Uterus (tissue), 4 donors: ENCODE data around the gene ITGB4. TPM values are rescaled to one million over a fixed set of nuclear protein-coding genes. Genes with fewer than 3 reads are reported as not detected.
"Not testable (repeated sequence)": the region's sequence is repeated elsewhere in the genome, so short reads cannot be mapped to it uniquely, and the experiment has no call there.

Experiments used
- DNase-seq, 2 donors: peaks; one replicate each; pipeline ENCODE4 v3.0.0-alpha.2; 2019 to 2020
- H3K27ac ChIP-seq, 2 donors: fragments of 200-600 bp; sonication (generic); 1 replicate in 1 of 2; 2 replicates in 1 of 2; pipeline ENCODE4 v1.5.1; 2016 to 2018
- H3K27me3 ChIP-seq, 2 donors: fragments of 200-600 bp; sonication (generic); one replicate each; pipeline ENCODE4 v1.5.1; 2018 to 2019; ENCODE audit warnings: control low read depth in 1 of 2
- H3K36me3 ChIP-seq, 2 donors: fragments of 200-600 bp; sonication (generic); one replicate each; pipeline ENCODE4 v1.5.1; 2019; ENCODE audit warnings: control low read depth in 1 of 2
- H3K4me1 ChIP-seq, 2 donors: fragments of 200-600 bp; sonication (generic); one replicate each; pipeline ENCODE4 v1.5.1; 2018 to 2019; ENCODE audit warnings: control low read depth in 1 of 2
- H3K4me3 ChIP-seq, 2 donors: fragments of 200-600 bp; sonication (generic); 1 replicate in 1 of 2; 2 replicates in 1 of 2; pipeline ENCODE4 v1.5.1; 2018 to 2019; ENCODE audit warnings: mild to moderate bottlenecking in 1 of 2
- H3K9me3 ChIP-seq, 2 donors: fragments of 200-600 bp; sonication (generic); one replicate each; pipeline ENCODE4 v1.5.1; 2019; ENCODE audit warnings: control low read depth in 1 of 2
- POLR2A ChIP-seq, 2 donors: fragments of 450-650 bp; IDR thresholded peaks; one replicate each; pipeline ENCODE4 v1.6.1; 2016; ENCODE audit warnings: antibody characterized with exemption in 2 of 2, mild to moderate bottlenecking in 1 of 2, moderate library complexity in 1 of 2
- intact Hi-C: fragments of 100-400 bp; cut with DNase I; formaldehyde crosslinking; loops from one replicate; pipeline ENCODE4 v1.15.1; 2023; ENCODE audit warnings: low total_unique reads
- total RNA-seq, 4 donors: library from RNA; depleted of rRNA in 3 of 4; stranded (reverse); fragments of >200 nt in 3 of 4; gene quantifications; one replicate each; pipeline versions ENCODE4 v1.1.0 to v1.2.4, GENCODE V29; 2014 to 2023
- TF ChIP-seq, protein P1 (sequence below), 4 experiments: fragments of 200-600 bp in 2 of 4; fragments of 450-650 bp in 2 of 4; sonication (generic) in 2 of 4; IDR thresholded peaks; one replicate each; pipeline ENCODE4 v1.5.1; 2016 to 2019; ENCODE audit warnings: antibody characterized with exemption in 4 of 4, mild to moderate bottlenecking in 2 of 4, moderate library complexity in 1 of 4
- donor health status: DM: yes; HTN: yes; CAD: no.

ITGB4 gene
- total RNA-seq, 4 donors from 2014 or later = 38.0 to 100 (median 62.3) TPM

DNA sequence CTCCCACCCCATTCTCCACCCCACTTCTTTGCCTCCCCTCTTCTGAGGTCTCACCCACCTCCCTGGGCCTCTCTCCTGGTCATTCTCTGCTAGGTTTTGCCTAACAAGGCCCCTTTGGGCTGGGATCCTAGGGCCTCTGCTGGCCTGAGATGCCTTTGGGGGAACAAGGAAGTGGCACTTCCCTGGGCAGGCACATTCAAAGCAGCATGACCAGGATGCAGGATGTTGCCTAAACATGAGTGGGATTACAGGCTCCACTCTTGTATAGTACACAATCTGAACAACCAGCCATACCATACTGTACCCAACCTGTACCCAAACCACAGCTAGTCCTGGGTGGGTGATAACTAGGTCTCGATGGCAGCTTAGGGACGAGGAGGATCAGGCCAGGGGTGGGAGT lies 34.7 kb downstream of the ITGB4 start:
- TF ChIP-seq POLR2A (IDR thresholded peaks at IDR 0.05) = no peak
- TF ChIP-seq, protein P1, sequence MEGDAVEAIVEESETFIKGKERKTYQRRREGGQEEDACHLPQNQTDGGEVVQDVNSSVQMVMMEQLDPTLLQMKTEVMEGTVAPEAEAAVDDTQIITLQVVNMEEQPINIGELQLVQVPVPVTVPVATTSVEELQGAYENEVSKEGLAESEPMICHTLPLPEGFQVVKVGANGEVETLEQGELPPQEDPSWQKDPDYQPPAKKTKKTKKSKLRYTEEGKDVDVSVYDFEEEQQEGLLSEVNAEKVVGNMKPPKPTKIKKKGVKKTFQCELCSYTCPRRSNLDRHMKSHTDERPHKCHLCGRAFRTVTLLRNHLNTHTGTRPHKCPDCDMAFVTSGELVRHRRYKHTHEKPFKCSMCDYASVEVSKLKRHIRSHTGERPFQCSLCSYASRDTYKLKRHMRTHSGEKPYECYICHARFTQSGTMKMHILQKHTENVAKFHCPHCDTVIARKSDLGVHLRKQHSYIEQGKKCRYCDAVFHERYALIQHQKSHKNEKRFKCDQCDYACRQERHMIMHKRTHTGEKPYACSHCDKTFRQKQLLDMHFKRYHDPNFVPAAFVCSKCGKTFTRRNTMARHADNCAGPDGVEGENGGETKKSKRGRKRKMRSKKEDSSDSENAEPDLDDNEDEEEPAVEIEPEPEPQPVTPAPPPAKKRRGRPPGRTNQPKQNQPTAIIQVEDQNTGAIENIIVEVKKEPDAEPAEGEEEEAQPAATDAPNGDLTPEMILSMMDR (IDR thresholded peaks at IDR 0.05) = no peak
- Histone ChIP-seq H3K4me1 (peaks cover 0 to 5% of the 10 kb centered on the region in 2 donors), H3K27me3 (no peaks in the 10 kb centered on the region), H3K9me3 (no peaks in the 10 kb centered on the region), H3K27ac (no peak overlapping the region), H3K4me3 (no peak overlapping the region), H3K36me3 (no peaks in the 10 kb centered on the region)
- DNase-seq = no peak
- intact Hi-C loops = no loop called here

GRCh38 chr17:75756451-75757085 lies 35.3 kb downstream of the ITGB4 start:
- DNase-seq = no peak
- Histone ChIP-seq H3K4me1 (peaks cover 0 to 5% of the 10 kb centered on the region in 2 donors), H3K27ac (no peak overlapping the region), H3K9me3 (no peaks in the 10 kb centered on the region), H3K27me3 (no peaks in the 10 kb centered on the region), H3K36me3 (no peaks in the 10 kb centered on the region), H3K4me3 (no peak overlapping the region)
- TF ChIP-seq, protein P1 (IDR thresholded peaks at IDR 0.05) = no peak
- no peak for TF ChIP-seq POLR2A (IDR thresholded peaks at IDR 0.05)
- intact Hi-C loops = no loop called here

DNA sequence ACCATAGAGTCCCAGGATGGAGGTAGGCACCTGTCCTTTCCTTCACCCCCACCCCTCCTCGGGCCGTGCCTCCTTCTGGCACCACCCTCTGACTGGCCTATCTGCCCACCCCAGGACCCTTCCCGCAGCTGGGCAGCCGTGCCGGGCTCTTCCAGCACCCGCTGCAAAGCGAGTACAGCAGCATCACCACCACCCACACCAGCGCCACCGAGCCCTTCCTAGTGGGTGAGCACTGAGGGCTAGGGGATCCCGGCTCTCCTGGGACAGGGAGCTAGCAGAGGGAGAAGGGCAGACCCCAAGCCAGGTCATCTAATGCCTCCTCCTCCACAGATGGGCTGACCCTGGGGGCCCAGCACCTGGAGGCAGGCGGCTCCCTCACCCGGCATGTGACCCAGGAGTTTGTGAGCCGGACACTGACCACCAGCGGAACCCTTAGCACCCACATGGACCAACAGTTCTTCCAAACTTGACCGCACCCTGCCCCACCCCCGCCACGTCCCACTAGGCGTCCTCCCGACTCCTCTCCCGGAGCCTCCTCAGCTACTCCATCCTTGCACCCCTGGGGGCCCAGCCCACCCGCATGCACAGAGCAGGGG lies 35.9 kb downstream of the ITGB4 start:
- Histone ChIP-seq H3K4me3 (no peak overlapping the region), H3K36me3 (no peaks in the 10 kb centered on the region), H3K4me1 (peaks cover 0 to 5% of the 10 kb centered on the region in 2 donors), H3K27me3 (no peaks in the 10 kb centered on the region), H3K9me3 (no peaks in the 10 kb centered on the region), H3K27ac (no peak overlapping the region)
- TF ChIP-seq, protein P1 (IDR thresholded peaks at IDR 0.05) = no peak
- TF ChIP-seq POLR2A (IDR thresholded peaks at IDR 0.05) = no peak
- intact Hi-C loops = no loop called here
- no peak for DNase-seq

DNA sequence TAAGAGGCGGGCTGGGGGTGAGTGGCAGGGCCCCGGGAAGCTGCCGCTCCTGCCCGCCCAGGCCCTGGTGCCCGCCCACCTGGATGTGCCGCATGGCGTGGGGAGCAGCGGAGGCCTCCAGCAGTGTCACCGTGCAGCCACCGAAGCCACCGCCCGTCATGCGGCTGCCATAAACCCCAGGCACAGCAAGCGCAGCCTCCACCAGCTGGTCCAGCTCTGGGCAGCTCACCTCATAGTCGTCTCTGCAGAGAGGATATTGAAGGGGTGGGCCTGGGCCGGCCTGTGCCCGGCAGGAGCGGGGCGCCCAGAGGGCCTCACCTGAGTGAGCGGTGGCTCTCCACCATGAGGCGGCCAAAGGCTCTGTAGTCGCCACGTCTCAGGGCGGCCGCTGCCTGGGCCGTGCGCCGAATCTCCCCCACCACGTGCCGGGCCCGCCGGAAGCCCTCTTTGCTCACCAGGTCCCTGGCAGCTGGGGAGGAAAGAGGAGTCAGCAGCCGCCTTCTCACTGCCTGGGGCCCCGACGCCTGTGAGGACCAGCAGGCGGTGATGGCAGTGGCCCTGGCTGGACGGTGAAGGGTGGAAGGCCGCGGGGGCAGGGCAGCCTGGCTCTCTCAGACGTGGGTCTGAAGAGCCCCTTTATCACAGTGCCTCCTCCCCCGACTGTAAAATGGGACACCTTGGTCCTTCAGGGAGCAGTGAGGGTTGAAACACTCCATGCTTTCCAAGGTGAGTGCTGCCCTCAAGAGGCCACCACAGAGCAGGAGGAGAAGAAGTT lies 37.1 kb downstream of the ITGB4 start:
- no peaks in the 10 kb centered on the region for H3K27me3 ChIP-seq
- no peak overlapping the region for H3K4me3 ChIP-seq
- no peak for DNase-seq
- H3K4me1 ChIP-seq = peaks cover 0 to 5% of the 10 kb centered on the region in 2 donors
- TF ChIP-seq POLR2A (IDR thresholded peaks at IDR 0.05) = no peak
- TF ChIP-seq, protein P1 (IDR thresholded peaks at IDR 0.05) = no peak
- H3K27ac ChIP-seq = no peak overlapping the region
- intact Hi-C loops = no loop called here
- no peaks in the 10 kb centered on the region for H3K36me3 ChIP-seq
- no peaks in the 10 kb centered on the region for H3K9me3 ChIP-seq

DNA sequence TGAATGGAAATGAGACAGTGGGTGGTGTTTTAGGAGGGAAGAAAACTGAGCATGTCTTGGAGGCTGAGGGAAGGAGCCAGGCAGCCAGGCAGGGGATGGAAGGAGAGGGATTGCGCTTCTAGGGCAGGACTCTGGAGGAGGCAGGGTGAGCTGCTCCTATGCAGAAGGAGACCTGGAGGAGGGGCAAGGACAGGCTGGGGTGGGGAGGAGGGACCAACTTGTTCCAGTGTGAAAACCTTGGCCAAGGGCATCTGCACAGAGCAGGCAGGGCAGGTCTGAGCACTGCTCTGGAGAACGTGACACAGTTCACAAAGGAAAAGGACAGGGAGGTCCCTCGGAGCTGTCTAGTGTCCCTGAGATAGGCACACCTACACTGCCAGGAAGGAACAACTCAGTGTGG lies 38.2 kb downstream of the ITGB4 start:
- H3K4me1 ChIP-seq = peaks cover 8 to 10% of the 10 kb centered on the region in 2 donors
- no peaks in the 10 kb centered on the region for H3K9me3 ChIP-seq
- no peak overlapping the region for H3K4me3 ChIP-seq
- no peaks in the 10 kb centered on the region for H3K36me3 ChIP-seq
- no peak overlapping the region for H3K27ac ChIP-seq
- intact Hi-C loops = no loop called here
- no peaks in the 10 kb centered on the region for H3K27me3 ChIP-seq
- TF ChIP-seq, protein P1 (IDR thresholded peaks at IDR 0.05) = no peak
- TF ChIP-seq POLR2A (IDR thresholded peaks at IDR 0.05) = no peak
- DNase-seq = no peak

DNA sequence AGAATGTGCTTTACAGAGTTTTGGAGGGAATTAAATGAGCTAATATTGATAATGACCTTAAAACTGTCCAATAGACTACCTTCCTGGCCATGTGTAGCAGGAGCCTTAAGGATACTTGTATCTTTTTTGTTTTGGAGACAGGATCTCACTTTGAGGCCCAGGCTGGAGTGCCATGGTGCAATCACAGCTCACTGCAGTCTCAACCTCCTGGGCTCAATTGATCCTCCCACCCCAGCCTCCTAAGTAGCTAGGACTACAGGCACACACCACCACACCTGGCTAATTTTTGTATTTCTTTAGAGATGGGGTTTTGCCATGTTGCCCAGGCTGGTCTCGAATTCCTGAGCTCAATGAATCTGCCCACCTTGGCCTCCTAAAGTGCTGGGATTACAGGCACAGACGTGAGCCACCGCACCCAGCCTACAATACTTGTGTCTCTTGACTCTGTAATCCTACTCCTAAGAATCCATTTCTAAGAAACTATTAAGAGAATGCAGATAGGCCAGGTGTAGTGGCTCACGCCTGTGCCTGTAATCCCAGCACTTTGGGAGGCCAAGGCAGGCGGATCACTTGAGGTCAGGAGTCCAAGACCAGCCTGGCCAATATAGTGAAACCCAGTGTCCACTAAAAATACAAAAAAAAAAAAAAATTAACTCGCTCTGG lies 38.9 kb downstream of the ITGB4 start:
- DNase-seq, H3K36me3 ChIP-seq, H3K4me3 ChIP-seq, H3K27ac ChIP-seq, H3K27me3 ChIP-seq, intact Hi-C loops, H3K9me3 ChIP-seq: not testable (repeated sequence)
- peaks cover 8 to 10% of the 10 kb centered on the region in 2 donors for H3K4me1 ChIP-seq
